ENCODE measurements around the gene MOB1A.

DNA sequence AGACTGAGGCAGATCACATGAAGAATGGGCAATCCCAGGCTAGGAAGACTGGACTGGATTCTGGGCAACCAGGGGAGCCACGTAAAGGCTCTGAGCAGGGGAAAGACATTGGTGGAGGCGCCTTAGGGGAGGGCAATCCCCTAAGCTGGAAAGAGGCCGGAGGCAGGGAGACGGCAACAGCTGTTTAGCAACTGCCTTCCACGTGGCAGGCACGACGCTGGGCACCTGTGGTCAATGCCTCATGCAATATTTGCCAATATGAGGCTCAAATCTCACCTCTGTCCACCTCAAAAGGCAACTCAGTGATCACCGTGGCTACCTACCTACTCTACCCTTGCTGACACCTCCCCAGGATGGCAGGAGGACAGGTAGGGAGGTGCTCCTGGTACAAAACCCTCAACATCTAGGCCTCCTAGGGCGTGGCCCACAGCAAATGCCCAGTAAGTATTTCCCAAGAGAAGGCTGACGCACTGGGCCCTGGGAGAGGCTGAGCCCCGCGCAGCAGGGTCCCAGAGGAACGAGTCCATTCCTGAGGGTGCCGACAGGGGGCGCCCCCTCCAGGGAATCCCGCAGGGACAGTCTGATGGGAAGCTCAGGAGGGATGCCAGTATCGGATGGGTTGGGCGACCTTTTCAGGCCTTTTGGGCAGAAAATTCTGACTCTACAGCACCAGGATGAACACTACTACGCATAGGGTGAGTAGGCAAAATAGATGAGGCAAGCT is 39.9 kb downstream of the MOB1A start:
- TF ChIP-seq, protein P1, sequence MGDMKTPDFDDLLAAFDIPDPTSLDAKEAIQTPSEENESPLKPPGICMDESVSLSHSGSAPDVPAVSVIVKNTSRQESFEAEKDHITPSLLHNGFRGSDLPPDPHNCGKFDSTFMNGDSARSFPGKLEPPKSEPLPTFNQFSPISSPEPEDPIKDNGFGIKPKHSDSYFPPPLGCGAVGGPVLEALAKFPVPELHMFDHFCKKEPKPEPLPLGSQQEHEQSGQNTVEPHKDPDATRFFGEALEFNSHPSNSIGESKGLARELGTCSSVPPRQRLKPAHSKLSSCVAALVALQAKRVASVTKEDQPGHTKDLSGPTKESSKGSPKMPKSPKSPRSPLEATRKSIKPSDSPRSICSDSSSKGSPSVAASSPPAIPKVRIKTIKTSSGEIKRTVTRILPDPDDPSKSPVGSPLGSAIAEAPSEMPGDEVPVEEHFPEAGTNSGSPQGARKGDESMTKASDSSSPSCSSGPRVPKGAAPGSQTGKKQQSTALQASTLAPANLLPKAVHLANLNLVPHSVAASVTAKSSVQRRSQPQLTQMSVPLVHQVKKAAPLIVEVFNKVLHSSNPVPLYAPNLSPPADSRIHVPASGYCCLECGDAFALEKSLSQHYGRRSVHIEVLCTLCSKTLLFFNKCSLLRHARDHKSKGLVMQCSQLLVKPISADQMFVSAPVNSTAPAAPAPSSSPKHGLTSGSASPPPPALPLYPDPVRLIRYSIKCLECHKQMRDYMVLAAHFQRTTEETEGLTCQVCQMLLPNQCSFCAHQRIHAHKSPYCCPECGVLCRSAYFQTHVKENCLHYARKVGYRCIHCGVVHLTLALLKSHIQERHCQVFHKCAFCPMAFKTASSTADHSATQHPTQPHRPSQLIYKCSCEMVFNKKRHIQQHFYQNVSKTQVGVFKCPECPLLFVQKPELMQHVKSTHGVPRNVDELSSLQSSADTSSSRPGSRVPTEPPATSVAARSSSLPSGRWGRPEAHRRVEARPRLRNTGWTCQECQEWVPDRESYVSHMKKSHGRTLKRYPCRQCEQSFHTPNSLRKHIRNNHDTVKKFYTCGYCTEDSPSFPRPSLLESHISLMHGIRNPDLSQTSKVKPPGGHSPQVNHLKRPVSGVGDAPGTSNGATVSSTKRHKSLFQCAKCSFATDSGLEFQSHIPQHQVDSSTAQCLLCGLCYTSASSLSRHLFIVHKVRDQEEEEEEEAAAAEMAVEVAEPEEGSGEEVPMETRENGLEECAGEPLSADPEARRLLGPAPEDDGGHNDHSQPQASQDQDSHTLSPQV (IDR thresholded peaks at IDR 0.05) = no peak
- TF ChIP-seq DPF2 (IDR thresholded peaks at IDR 0.05) (no peak), ZBTB40 (IDR thresholded peaks at IDR 0.05; ENCODE audit: borderline replicate concordance) (no peak), BCLAF1 (IDR thresholded peaks at IDR 0.05) (no peak), MYC (IDR thresholded peaks at IDR 0.05; ENCODE audit: insufficient read depth, insufficient read length, insufficient replicate concordance, low read length, severe bottlenecking) (no peak)

Data from GM12878 (cell line).